Stimulated activated CD4-positive, alpha-beta T cell treated with anti-CD3 and anti-CD28 coated beads, Interleukin-2, amount 100 ng/mL, for 4 hours (primary cell): Measurements from ENCODE around the gene MCCD1.

Experiments used
- DNase-seq: peaks from one replicate; pipeline ENCODE4 v3.0.0-alpha.2; 2020; ENCODE audit warnings: low read depth

Gene MCCD1

GRCh38 chr6:31513456-31514165 is 15.2 kb upstream of the MCCD1 start:
- no peak for DNase-seq

GRCh38 chr6:31521835-31522234 is 6.9 kb upstream of the MCCD1 start:
- DNase-seq: no peak

- no peak for DNase-seq
Observed at GRCh38 chr6:31525553-31525931, 3.2 kb upstream of the MCCD1 start.

GRCh38 chr6:31525932-31526591 is 2.7 kb upstream of the MCCD1 start:
- DNase-seq: no peak

GRCh38 chr6:31528307-31528777 is 420 bp upstream of the MCCD1 start:
- DNase-seq: no peak

GRCh38 chr6:31529329-31530150 is 778 bp downstream of the MCCD1 start:
- no peak for DNase-seq

- DNase-seq: no peak
Observed at GRCh38 chr6:31530659-31531058, 1.9 kb downstream of the MCCD1 start.

- no peak for DNase-seq
Observed at GRCh38 chr6:31531162-31531561, 2.4 kb downstream of the MCCD1 start.

GRCh38 chr6:31531771-31532643 is 3.2 kb downstream of the MCCD1 start:
- DNase-seq: no peak

- no peak for DNase-seq
Observed at GRCh38 chr6:31532644-31533454, 4.1 kb downstream of the MCCD1 start.

GRCh38 chr6:31533455-31533841 is 4.7 kb downstream of the MCCD1 start:
- no peak for DNase-seq

GRCh38 chr6:31534011-31534410 is 5.2 kb downstream of the MCCD1 start:
- no peak for DNase-seq

GRCh38 chr6:31534521-31535040 is 5.8 kb downstream of the MCCD1 start:
- DNase-seq: no peak

GRCh38 chr6:31535538-31536324 is 7.0 kb downstream of the MCCD1 start:
- no peak for DNase-seq

- no peak for DNase-seq
Observed at GRCh38 chr6:31538805-31539400, 10.1 kb downstream of the MCCD1 start.

GRCh38 chr6:31540640-31541039 is 11.9 kb downstream of the MCCD1 start:
- no peak for DNase-seq

GRCh38 chr6:31541059-31541657 is 12.4 kb downstream of the MCCD1 start:
- peak; percentile 43 for DNase-seq

- DNase-seq: peak; percentile 92
Observed at GRCh38 chr6:31541658-31542521, 13.1 kb downstream of the MCCD1 start, which contains the start of gene DDX39B. TSS of gene DDX39B (minus strand) at chr6:31542003. CDS start at chr6:31540532, 1,471 bp downstream.
